Measurements from ENCODE around the gene ZNF385B. TPM values are rescaled to one million over a fixed set of nuclear protein-coding genes. Genes with fewer than 3 reads are reported as not detected.
A peak's percentile ranks its signal among the peaks of the same experiment; 100 is the strongest.

The ZNF385B gene
- total and polyA plus RNA-seq, 9 of the 15 experiments (the other 6 are each of a cell fraction or from before 2014, with no cell fraction given): 0.50 TPM; not detected in 8

- TF ChIP-seq MAX (CRISPR knock-in tag; IDR thresholded peaks at IDR 0.05) (no peak), ZNF217 (CRISPR knock-in tag; IDR thresholded peaks at IDR 0.05) (no peak), ZBTB49 (CRISPR knock-in tag; IDR thresholded peaks at IDR 0.05; ENCODE audit: borderline replicate concordance) (no peak), ZFX (CRISPR knock-in tag; IDR thresholded peaks at IDR 0.05) (no peak), CTCFL (IDR thresholded peaks at IDR 0.05; ENCODE audit: borderline replicate concordance, insufficient read depth, low read depth, low read length, poor library complexity, severe bottlenecking) (no peak), ZBTB8A (IDR thresholded peaks at IDR 0.05; ENCODE audit: partially characterized antibody) (no peak), POLR3G (IDR thresholded peaks at IDR 0.05; ENCODE audit: extremely low read depth, insufficient read length, insufficient replicate concordance) (no peak), ZNF124 (CRISPR knock-in tag; IDR thresholded peaks at IDR 0.05) (no peak), POU5F1 (IDR thresholded peaks at IDR 0.05; ENCODE audit: borderline replicate concordance, low read depth, low read length, partially characterized antibody) (no peak), POLR2H (tag; IDR thresholded peaks at IDR 0.05; ENCODE audit: low read depth) (no peak), CEBPG (CRISPR knock-in tag; IDR thresholded peaks at IDR 0.05) (no peak), CEBPG (tag; conservative IDR thresholded peaks at IDR 0.05 in 1 of 2, IDR thresholded peaks at IDR 0.05 in 1 of 2) (0 out of 4 replicates have a peak, but pooled peaks of 1 of the 2 experiments have one; percentile 22), PHB (CRISPR knock-in tag; IDR thresholded peaks at IDR 0.05) (no peak), BHLHE40 (IDR thresholded peaks at IDR 0.05; ENCODE audit: low read length) (no peak)
Measured at GRCh38 chr2:179825494-179825893, 35.9 kb downstream of the ZNF385B start (continued).
